Upper lobe of right lung (tissue), 1 donor: ENCODE data around the gene LRP3. TPM values are rescaled to one million over a fixed set of nuclear protein-coding genes. Genes with fewer than 3 reads are reported as not detected.
"Not testable (repeated sequence)": the region's sequence is repeated elsewhere in the genome, so short reads cannot be mapped to it uniquely, and the experiment has no call there.

Experiments
- ATAC-seq: fragments of 200-7000 bp; cut with Tn5 transposase; one replicate; pipeline ENCODE4 v1.9.1; 2020; ENCODE audit warnings: mild to moderate bottlenecking, moderate library complexity
- DNase-seq: peaks from one replicate; pipeline ENCODE4 v3.0.0-alpha.2; 2020
- H3K27ac ChIP-seq: fragments of 200-600 bp; one replicate; pipeline ENCODE4 v1.8.0; 2022
- H3K27me3 ChIP-seq: fragments of 200-600 bp; one replicate; pipeline ENCODE4 v1.8.0; 2022; ENCODE audit warnings: mild to moderate bottlenecking
- H3K36me3 ChIP-seq: fragments of 200-600 bp; one replicate; pipeline ENCODE4 v1.8.0; 2022
- H3K4me1 ChIP-seq: fragments of 200-600 bp; one replicate; pipeline ENCODE4 v1.8.0; 2022
- H3K4me3 ChIP-seq: fragments of 200-600 bp; one replicate; pipeline ENCODE4 v1.8.0; 2022; ENCODE audit warnings: mild to moderate bottlenecking
- H3K9me3 ChIP-seq: fragments of 200-600 bp; one replicate; pipeline ENCODE4 v1.8.0; 2022
- intact Hi-C: fragments of 100-400 bp; cut with DNase I; formaldehyde crosslinking; loops from one replicate; pipeline ENCODE4 v1.11.0; 2022
- total RNA-seq: library from RNA; stranded (reverse); fragmentation: NEBNext Ultra II Directional; extraction: Animal tissue kit (Norgen Biotek cat#: 25700); gene quantifications from one replicate; pipeline ENCODE4 v1.2.1, GENCODE V29; 2021
- TF ChIP-seq, protein P1 (sequence below): fragments of 200-600 bp; IDR thresholded peaks from one replicate; pipeline ENCODE4 v1.8.0; 2022; ENCODE audit warnings: antibody characterized with exemption
- donor health status: DM: no; HTN: yes; CAD: no; lungs with severe emphysema.

The LRP3 gene
- total RNA-seq, 1 donor from 2014 or later: 22.0 TPM

DNA sequence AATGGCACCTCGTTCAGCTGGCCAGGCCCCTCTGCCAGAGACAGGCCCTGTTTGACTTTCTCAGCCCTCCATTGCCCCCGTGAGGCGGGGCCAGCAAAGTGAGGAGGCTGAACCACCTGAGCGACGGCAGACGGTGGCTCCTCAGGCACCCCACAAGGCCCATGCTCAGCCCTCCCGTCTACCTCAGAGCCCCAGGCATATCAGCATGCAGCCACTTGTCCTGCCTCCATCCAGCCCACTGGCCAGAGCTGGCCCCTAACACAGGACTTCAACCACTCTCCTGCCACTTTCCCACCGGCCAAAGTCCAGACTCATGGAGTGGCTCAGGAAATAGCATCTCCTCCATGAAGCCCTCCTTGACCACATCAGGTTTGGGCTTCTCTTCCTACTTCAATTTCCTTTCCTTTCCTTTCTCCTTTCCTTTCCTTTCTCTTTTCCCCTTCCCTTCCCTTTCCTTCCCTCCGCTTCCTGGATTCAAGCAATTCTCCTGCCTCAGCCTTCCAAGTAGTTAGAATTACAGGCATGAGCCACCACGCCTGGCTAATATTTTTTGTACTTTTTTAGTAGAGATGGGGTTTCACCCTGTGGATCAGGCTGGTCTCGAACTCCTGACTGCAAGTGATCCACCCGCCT, 22.2 kb downstream of the LRP3 start:
- Histone ChIP-seq H3K36me3 (no peaks in the 10 kb centered on the region), H3K9me3 (no peaks in the 10 kb centered on the region), H3K27ac (no peak overlapping the region), H3K27me3 (peaks cover 3% of the 10 kb centered on the region), H3K4me3 (no peak overlapping the region), H3K4me1 (no peaks in the 10 kb centered on the region)
- TF ChIP-seq, protein P1, sequence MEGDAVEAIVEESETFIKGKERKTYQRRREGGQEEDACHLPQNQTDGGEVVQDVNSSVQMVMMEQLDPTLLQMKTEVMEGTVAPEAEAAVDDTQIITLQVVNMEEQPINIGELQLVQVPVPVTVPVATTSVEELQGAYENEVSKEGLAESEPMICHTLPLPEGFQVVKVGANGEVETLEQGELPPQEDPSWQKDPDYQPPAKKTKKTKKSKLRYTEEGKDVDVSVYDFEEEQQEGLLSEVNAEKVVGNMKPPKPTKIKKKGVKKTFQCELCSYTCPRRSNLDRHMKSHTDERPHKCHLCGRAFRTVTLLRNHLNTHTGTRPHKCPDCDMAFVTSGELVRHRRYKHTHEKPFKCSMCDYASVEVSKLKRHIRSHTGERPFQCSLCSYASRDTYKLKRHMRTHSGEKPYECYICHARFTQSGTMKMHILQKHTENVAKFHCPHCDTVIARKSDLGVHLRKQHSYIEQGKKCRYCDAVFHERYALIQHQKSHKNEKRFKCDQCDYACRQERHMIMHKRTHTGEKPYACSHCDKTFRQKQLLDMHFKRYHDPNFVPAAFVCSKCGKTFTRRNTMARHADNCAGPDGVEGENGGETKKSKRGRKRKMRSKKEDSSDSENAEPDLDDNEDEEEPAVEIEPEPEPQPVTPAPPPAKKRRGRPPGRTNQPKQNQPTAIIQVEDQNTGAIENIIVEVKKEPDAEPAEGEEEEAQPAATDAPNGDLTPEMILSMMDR: no peak
- no peak for ATAC-seq
- intact Hi-C loops: no loop called here
- no peak for DNase-seq

DNA sequence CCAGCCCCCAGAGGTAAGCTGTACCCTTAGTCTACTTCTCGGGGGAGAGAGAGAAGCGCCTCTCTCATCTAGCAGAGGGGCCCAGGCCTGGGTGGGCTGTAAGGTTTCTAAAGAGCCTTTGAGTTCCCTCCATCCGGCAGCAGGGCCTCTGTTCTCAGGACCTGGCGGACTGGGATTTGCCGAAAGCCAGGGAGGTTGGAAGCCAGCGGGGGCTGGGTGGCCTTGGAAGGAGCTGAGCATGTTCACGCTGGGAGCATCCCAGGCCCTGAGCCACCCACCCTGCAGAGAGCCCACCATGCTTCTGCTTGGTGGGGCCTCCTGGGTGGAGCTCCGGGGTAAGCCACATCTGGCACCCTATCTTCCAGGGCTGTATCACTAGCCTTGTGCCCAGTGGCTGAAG, 23.8 kb downstream of the LRP3 start:
- peaks cover 9% of the 10 kb centered on the region for H3K27me3 ChIP-seq
- H3K36me3 ChIP-seq: no peaks in the 10 kb centered on the region
- TF ChIP-seq, protein P1: no peak
- DNase-seq: no peak
- H3K27ac ChIP-seq: no peak overlapping the region
- H3K4me1 ChIP-seq: no peaks in the 10 kb centered on the region
- ATAC-seq: no peak
- no peak overlapping the region for H3K4me3 ChIP-seq
- intact Hi-C loops: no loop called here
- no peaks in the 10 kb centered on the region for H3K9me3 ChIP-seq

DNA sequence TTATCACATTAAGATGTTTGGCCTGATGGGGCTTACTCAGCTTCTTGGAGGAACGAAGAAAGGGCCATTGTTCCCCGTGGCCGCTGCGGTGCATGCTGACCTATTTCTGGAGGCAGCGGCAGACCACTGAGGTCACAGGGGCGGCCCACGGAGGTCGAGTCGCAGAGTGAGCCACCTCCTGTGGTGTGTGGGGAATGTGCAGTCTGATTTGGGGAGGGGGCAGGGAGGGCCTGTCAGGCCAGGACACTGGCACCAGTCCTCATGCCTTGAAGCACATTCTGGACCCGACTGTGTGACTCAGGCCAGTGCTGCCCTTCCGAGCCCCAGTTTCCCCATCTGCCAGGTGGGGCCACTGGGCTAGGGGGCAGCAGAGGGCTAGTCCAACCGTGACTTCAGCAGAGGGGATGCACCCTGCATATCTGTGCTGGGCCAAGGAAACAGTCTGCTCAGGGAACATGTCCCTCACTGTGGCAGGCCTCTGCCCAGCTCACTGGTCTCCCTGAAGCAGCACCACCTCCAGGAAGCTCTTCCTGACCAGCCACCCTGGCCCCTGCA, 25.2 kb downstream of the LRP3 start:
- intact Hi-C loops: no loop called here
- no peak for ATAC-seq
- Histone ChIP-seq H3K36me3 (no peaks in the 10 kb centered on the region), H3K27ac (no peak overlapping the region), H3K9me3 (no peaks in the 10 kb centered on the region), H3K27me3 (peaks cover 14% of the 10 kb centered on the region), H3K4me3 (no peak overlapping the region), H3K4me1 (no peaks in the 10 kb centered on the region)
- TF ChIP-seq, protein P1: no peak
- DNase-seq: no peak

DNA sequence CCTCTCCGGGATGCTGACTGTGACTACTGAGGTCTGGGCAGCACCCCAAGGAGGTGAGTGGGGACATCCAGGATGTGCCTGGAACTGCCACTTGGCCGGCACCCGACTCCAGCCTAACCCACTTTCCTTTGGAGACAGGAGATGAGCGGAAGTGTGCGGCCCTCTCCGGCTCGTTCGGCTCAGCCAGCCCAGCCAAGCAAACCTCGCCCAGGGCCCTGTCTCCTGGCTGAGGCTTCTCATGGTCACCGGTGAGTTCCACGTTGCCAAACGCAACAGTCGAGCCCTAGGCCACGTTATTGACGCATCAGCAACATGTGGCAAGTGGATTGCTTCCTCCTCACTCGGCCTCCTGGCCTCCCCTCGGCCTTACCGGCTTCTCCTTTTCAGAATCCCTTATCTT, 26.0 kb downstream of the LRP3 start:
- DNase-seq: no peak

DNA sequence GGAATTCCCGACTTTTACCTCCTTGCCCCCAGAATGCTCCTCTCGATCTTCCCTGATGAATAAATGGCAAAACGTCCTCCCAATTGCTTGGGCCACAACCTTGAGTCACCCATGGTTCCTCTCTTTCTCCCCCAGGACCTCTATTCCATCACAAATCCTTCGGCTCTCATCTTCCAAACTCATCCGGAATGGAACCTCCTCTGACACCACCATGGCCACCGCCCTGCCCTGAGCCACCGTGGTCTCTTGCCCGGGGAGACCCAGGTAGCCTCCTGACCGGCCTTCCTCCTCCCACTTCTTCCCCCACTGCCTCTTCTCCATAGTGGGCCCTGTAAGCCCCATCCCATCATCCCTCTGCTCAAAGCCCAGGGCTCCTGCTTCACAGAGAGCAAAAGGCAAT, 26.6 kb downstream of the LRP3 start:
- intact Hi-C loops: no loop called here
- DNase-seq (no peak), ATAC-seq (no peak)
- no peak overlapping the region for H3K27ac ChIP-seq
- H3K36me3 ChIP-seq: no peaks in the 10 kb centered on the region
- H3K27me3 ChIP-seq: peaks cover 26% of the 10 kb centered on the region
- no peaks in the 10 kb centered on the region for H3K9me3 ChIP-seq
- no peaks in the 10 kb centered on the region for H3K4me1 ChIP-seq
- no peak overlapping the region for H3K4me3 ChIP-seq
- TF ChIP-seq, protein P1: no peak

More for the DNA sequence above, 26.0 kb downstream of the LRP3 start:
- Histone ChIP-seq H3K4me1 (no peaks in the 10 kb centered on the region), H3K36me3 (no peaks in the 10 kb centered on the region), H3K4me3 (no peak overlapping the region), H3K9me3 (no peaks in the 10 kb centered on the region), H3K27me3 (peaks cover 21% of the 10 kb centered on the region), H3K27ac (no peak overlapping the region)
- TF ChIP-seq, protein P1: no peak
- no peak for ATAC-seq
- intact Hi-C loops: no loop called here

DNA sequence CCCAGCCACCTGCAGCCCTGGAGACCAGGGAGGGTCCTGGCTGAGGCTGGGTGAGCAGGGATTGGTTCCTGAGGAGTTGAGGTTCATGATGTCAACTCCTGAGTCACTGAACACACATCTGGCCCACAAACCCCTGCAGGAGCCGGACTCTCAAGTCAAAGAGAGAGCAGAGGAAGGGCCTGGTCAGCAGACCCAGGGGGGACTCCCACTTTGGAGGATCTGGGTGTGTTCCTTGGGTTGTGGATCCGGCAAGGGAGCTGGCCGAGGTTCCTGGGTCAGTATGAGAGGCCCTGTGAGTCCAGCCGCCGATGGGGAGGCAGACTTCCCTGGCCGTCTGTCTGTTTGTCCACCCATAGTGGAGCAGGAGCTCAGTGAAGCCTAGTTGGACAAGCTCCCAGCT, 27.5 kb downstream of the LRP3 start:
- DNase-seq (no peak), ATAC-seq (no peak)
- Histone ChIP-seq H3K4me3 (no peak overlapping the region), H3K9me3 (no peaks in the 10 kb centered on the region), H3K36me3 (no peaks in the 10 kb centered on the region), H3K27ac (no peak overlapping the region), H3K27me3 (peaks cover 31% of the 10 kb centered on the region), H3K4me1 (no peaks in the 10 kb centered on the region)
- TF ChIP-seq, protein P1: no peak
- intact Hi-C loops: no loop called here

DNA sequence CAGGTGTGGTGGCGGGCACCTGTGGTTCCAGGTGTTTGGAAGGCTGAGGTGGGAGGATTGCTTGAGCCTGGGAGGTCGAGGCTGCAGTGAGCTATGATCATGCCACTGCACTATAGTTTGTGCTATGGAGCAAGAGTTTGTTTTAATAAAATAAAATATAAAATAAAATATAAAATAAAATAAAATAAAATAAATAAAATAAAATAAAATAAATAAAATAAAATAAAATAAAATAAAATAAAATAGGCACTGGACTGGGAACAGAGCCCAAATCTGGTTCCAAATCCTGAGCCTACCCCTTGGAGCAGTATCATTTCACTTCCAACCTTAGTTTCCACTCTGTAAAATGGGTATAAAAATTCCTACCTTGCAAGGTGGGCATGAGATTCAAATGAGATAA, 28.1 kb downstream of the LRP3 start:
- ATAC-seq, H3K27ac ChIP-seq, H3K4me3 ChIP-seq, H3K9me3 ChIP-seq, H3K36me3 ChIP-seq, DNase-seq, intact Hi-C loops, H3K4me1 ChIP-seq: not testable (repeated sequence)
- peaks cover 37% of the 10 kb centered on the region for H3K27me3 ChIP-seq
